D721Med (cell line): ENCODE measurements around the gene TANGO6.

Experiments
- DNase-seq: peaks from one replicate; pipeline ENCODE4 v3.0.0; 2011; ENCODE audit warnings: low spot score; ENCODE audit not compliant: insufficient read length
- FAIRE-seq: peaks from 2 replicates; lab custom pipeline; 2011; peaks lifted over from hg19 to GRCh38; lab: Jason Lieb, UNC
- TF ChIP-seq, protein P1 (sequence below): IDR thresholded peaks from 2 replicates; pipeline ENCODE4 v1.5.1; 2012; ENCODE audit warnings: mild to moderate bottlenecking, control low read depth; ENCODE audit not compliant: insufficient read depth; ENCODE audit errors: missing control alignments

TANGO6 gene

DNA sequence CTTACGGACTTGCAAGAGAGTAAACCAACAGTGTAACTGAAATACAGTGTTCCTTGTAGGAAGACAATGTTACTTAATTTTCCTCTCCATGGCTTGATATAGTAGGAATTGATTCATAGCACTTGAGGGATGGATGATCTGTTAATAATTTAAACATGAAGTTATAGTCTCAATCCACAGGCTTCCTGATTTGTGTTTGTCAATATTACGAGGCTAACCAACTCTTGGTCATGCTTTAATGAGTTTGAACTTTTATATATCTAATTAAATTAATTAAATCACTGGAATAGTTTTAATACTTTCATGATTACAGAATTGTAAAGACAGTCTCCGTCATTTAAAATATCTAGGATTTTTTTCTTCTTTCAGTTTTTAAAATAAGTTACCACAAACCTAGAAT is 150.1 kb downstream of the TANGO6 start:
- FAIRE-seq (no peak), DNase-seq (no peak)
- TF ChIP-seq, protein P1, sequence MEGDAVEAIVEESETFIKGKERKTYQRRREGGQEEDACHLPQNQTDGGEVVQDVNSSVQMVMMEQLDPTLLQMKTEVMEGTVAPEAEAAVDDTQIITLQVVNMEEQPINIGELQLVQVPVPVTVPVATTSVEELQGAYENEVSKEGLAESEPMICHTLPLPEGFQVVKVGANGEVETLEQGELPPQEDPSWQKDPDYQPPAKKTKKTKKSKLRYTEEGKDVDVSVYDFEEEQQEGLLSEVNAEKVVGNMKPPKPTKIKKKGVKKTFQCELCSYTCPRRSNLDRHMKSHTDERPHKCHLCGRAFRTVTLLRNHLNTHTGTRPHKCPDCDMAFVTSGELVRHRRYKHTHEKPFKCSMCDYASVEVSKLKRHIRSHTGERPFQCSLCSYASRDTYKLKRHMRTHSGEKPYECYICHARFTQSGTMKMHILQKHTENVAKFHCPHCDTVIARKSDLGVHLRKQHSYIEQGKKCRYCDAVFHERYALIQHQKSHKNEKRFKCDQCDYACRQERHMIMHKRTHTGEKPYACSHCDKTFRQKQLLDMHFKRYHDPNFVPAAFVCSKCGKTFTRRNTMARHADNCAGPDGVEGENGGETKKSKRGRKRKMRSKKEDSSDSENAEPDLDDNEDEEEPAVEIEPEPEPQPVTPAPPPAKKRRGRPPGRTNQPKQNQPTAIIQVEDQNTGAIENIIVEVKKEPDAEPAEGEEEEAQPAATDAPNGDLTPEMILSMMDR: no peak

DNA sequence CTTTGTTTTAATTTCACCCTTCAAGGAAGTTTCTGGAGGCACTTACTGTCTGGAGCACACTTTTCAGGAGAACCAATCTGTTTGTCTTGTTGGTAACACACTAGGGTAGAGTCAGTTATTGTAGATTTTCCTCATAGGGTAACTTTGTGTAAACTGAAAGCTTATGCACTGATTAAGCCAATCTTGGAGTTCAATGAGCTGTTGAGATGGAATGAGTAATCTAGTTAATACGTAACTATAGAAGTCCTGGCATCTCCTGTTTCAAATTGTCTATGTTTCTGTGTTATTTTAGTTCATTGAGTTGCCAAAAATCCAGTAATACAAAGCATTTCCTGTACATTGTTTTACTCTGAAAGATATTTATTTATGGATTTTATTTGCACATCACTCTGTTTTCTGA is 150.6 kb downstream of the TANGO6 start:
- FAIRE-seq (no peak), DNase-seq (no peak)
- TF ChIP-seq, protein P1: no peak

DNA sequence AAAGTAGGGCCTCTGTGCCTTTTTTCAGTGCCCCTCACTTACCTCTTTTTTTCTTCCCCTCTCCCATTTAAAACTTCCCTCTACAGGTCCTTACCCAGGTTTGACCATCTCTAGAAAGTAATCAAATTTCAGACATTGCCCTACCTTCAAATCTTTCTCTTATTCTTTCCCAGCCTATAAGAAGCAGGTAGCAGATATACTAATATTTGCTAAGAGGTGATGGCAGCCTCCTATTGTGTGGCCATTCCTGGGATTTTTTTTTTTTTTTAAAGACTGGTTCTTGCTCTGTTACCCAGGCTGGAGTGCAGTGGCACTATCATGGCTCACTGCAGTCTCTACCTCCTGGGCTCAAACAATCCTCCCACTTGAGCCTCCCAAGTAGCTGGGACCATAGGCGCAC is 151.0 kb downstream of the TANGO6 start:
- FAIRE-seq (no peak), DNase-seq (no peak)
- TF ChIP-seq, protein P1: no peak

DNA sequence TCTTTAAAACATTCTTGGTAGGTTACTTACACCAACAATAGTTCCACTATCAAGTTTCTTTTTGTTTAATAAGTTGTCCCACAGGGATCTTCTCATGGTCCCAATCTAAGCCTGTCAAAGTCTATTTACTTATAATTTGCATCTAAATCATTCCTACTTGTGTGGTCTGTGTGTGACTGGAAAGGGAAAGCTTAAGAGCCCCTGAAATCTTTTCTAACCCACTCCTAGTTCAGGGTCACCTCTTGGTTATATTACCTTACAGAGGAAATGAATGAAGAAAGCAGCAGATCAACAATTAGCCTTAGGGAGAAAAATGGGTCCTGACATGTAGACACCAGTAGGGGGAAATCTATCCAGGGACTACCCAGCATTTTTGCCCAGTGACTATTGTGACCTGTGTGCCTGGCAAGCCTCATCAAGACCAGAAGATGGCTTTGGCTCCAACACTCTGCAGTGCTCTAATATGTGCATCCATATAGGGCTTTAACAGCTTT is 151.7 kb downstream of the TANGO6 start:
- no peak for DNase-seq
- TF ChIP-seq, protein P1: peak; percentile 4

DNA sequence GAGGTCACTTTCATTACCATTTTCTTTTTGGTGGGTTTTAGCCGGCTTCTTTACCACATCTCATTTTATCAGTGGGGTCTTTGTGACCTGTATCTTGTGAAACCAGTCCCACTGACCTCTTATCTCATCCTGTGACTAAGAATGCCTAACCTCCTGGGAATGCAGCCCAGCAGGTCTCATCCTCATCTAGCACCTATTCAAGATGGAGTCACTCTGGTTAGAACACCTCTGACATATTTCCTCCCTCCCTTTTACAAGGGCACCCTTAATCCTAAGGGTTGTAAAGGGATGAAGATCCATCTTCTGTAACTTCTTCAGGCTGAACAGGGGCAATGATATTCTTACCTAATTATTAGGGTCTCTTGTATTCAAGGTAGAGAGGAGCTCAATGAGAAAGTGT is 154.2 kb downstream of the TANGO6 start:
- FAIRE-seq: no peak
- no peak for DNase-seq
- TF ChIP-seq, protein P1: no peak

More for the DNA sequence above, 151.7 kb downstream of the TANGO6 start:
- FAIRE-seq: no peak

- TF ChIP-seq, protein P1: no peak
- DNase-seq (no peak), FAIRE-seq (no peak)
Observed at GRCh38 chr16:68999114-68999513, 155.8 kb downstream of the TANGO6 start.

DNA sequence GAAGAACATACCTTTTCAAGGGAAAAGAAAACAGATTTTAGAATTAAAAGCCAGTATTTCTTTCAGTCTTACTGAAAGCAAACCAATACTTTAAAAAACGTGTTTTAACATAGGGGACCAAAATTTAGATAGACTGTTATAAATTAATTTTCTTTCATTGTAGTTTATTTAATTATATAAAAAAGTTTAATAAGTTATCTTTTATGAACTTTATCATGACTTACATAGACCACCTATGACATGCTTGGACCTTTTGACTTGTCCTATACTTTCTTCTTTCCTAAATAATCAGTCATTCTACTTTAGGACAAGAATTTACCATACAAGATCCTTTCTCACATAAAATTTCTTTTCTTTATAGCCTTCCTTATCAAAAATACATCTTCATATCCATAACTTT is 160.2 kb downstream of the TANGO6 start:
- no peak for FAIRE-seq
- DNase-seq: no peak
- TF ChIP-seq, protein P1: no peak
